D721Med (cell line): Measurements from ENCODE around the gene MUC16.

Experiments used
- DNase-seq: peaks from one replicate; pipeline ENCODE4 v3.0.0; 2011; ENCODE audit warnings: low spot score; ENCODE audit not compliant: insufficient read length
- FAIRE-seq: peaks from 2 replicates; lab custom pipeline; 2011; peaks lifted over from hg19 to GRCh38; lab: Jason Lieb, UNC
- CTCF ChIP-seq: IDR thresholded peaks from 2 replicates; pipeline ENCODE4 v1.5.1; 2012; ENCODE audit warnings: mild to moderate bottlenecking, control low read depth; ENCODE audit not compliant: insufficient read depth; ENCODE audit errors: missing control alignments

The MUC16 gene

GRCh38 chr19:9046694-9047093 lies 36.5 kb upstream of the MUC16 start:
- no peak for DNase-seq
- TF ChIP-seq CTCF = no peak
- FAIRE-seq = no peak

- no peak for DNase-seq
- FAIRE-seq = no peak
- no peak for TF ChIP-seq CTCF
Observed at GRCh38 chr19:9044449-9044848, 34.2 kb upstream of the MUC16 start.

- no peak for TF ChIP-seq CTCF
- no peak for FAIRE-seq
- DNase-seq = no peak
Observed at GRCh38 chr19:9043524-9043923, 33.3 kb upstream of the MUC16 start.

GRCh38 chr19:9041023-9041422 lies 30.8 kb upstream of the MUC16 start:
- no peak for TF ChIP-seq CTCF
- FAIRE-seq (no peak), DNase-seq (no peak)

GRCh38 chr19:9040131-9040530 lies 29.9 kb upstream of the MUC16 start:
- FAIRE-seq (no peak), DNase-seq (no peak)
- no peak for TF ChIP-seq CTCF

GRCh38 chr19:9039728-9040127 lies 29.5 kb upstream of the MUC16 start:
- TF ChIP-seq CTCF = no peak
- no peak for DNase-seq
- FAIRE-seq = no peak

GRCh38 chr19:9037400-9038062 lies 27.3 kb upstream of the MUC16 start:
- no peak for DNase-seq
- FAIRE-seq = no peak
- TF ChIP-seq CTCF = no peak
